GM12865 (cell line): ENCODE data around the gene HCFC1R1.

Source experiments
- DNase-seq: peaks from one replicate; pipeline ENCODE4 v3.0.0; 2010; ENCODE audit warnings: low read depth
- H3K4me3 ChIP-seq: 2 replicates; pipeline ENCODE4 v1.5.1; 2011; ENCODE audit warnings: mild to moderate bottlenecking, low read depth, low read length, control low read depth
- CTCF ChIP-seq: IDR thresholded peaks from 2 replicates; pipeline ENCODE4 v1.5.1; 2011; ENCODE audit warnings: low read length, control low read depth, low read depth, inconsistent platforms; ENCODE audit not compliant: insufficient read depth; ENCODE audit errors: missing control alignments

Gene HCFC1R1

GRCh38 chr16:3013998-3014690 is 9.6 kb downstream of the HCFC1R1 start:
- no peak for TF ChIP-seq CTCF
- no peak overlapping the region for H3K4me3 ChIP-seq
- DNase-seq, result no peak

- no peak overlapping the region for H3K4me3 ChIP-seq
- no peak for TF ChIP-seq CTCF
- DNase-seq, result no peak
These were observed 10.2 kb downstream of the HCFC1R1 start for GRCh38 chr16:3013491-3013951.

- no peak for DNase-seq
- TF ChIP-seq CTCF, result no peak
- no peak within 1 kb of the TSS for H3K4me3 ChIP-seq
These were observed 10.8 kb downstream of the HCFC1R1 start, which contains the start of gene CLDN9 for GRCh38 chr16:3012828-3013420. Gene CLDN9 (plus strand): TSS chr16:3012923. CDS start chr16:3013363, 440 bp downstream.

- DNase-seq, result no peak
- no peak for TF ChIP-seq CTCF
- H3K4me3 ChIP-seq, result no peak overlapping the region
These were observed 11.5 kb downstream of the HCFC1R1 start for GRCh38 chr16:3012246-3012645.

GRCh38 chr16:3010510-3010909 is 13.2 kb downstream of the HCFC1R1 start:
- H3K4me3 ChIP-seq, result no peak overlapping the region
- no peak for TF ChIP-seq CTCF

GRCh38 chr16:3009568-3010390 is 14.0 kb downstream of the HCFC1R1 start:
- TF ChIP-seq CTCF, result no peak
- DNase-seq, result no peak
- no peak overlapping the region for H3K4me3 ChIP-seq

More at GRCh38 chr16:3010510-3010909, 13.2 kb downstream of the HCFC1R1 start:
- no peak for DNase-seq
